ENCODE results near the gene LGR5. TPM values are rescaled to one million over a fixed set of nuclear protein-coding genes. Genes with fewer than 3 reads are reported as not detected.

The LGR5 gene
- total and polyA plus RNA-seq, 9 of the 15 experiments (the other 6 are each of a cell fraction or from before 2014, with no cell fraction given) = not detected

- Histone ChIP-seq H3K4me1 (replicated peaks in 1 of 2; ENCODE audit: control insufficient read depth in 2 of 2, insufficient read depth in 2 of 2, low read length in 2 of 2) (no peaks in the 10 kb centered on the region), H3K9me1 (ENCODE audit: control insufficient read depth, insufficient read depth, low read length) (no peaks in the 10 kb centered on the region), H3K9ac (ENCODE audit: insufficient read depth in 1 of 2, low read depth in 2 of 2, low read length in 2 of 2) (no peak overlapping the region), H4K20me1 (replicated peaks; ENCODE audit: control insufficient read depth, insufficient read depth, low read length) (no peaks in the 10 kb centered on the region), H3K36me3 (ENCODE audit: control insufficient read depth, insufficient read depth, low read length) (no peaks in the 10 kb centered on the region), H3K27ac (ENCODE audit: extremely low read depth, low read depth, low read length) (no peak overlapping the region), H3K79me2 (ENCODE audit: control insufficient read depth, insufficient read depth, low read length) (no peaks in the 10 kb centered on the region), H3K9me3 (replicated peaks; ENCODE audit: control insufficient read depth, insufficient read depth, low read depth, low read length) (no peaks in the 10 kb centered on the region), H3K4me2 (ENCODE audit: insufficient read depth, low read length) (no peak overlapping the region), H3K27me3 (ENCODE audit: control insufficient read depth in 2 of 2, insufficient read depth in 2 of 2, low read length in 2 of 2) (no peaks in the 10 kb centered on the region; a peak in 1 of 5 replicates), H3K4me3 (no peak overlapping the region), H2AFZ (ENCODE audit: low read depth, low read length) (no peak overlapping the region)
- in situ Hi-C loops (cut with MboI) (no loop called here), intact Hi-C loops (cut with micrococcal nuclease) (no loop called here)
- WGBS (ENCODE audit: insufficient coverage, low coverage, missing lambda C conversion rate) = 0% methylated on average over 2 of the region's 2 CpGs
- ChIA-PET CTCF (ENCODE audit: low intra/inter-chr PET ratio) (no interaction called here), POLR2A (no interaction called here)
- FAIRE-seq (no peak), ATAC-seq (no peak), DNase-seq (ENCODE audit: extremely low read depth in 1 of 4, low spot score in 3 of 4) (no peak)
- TF ChIP-seq SRSF3 (IDR thresholded peaks at IDR 0.05; ENCODE audit: insufficient read depth, low read length) (no peak), CBFA2T3 (IDR thresholded peaks at IDR 0.05) (no peak)
- no TSS peak for BruUV-seq (replicated peaks)
Observed at GRCh38 chr12:71420775-71421406, 18.7 kb upstream of the LGR5 start.

GRCh38 chr12:71425568-71426299 is 13.9 kb upstream of the LGR5 start:
- Histone ChIP-seq H3K4me2 (ENCODE audit: insufficient read depth, low read length) (no peak overlapping the region), H3K36me3 (ENCODE audit: control insufficient read depth, insufficient read depth, low read length) (no peaks in the 10 kb centered on the region), H3K27ac (ENCODE audit: extremely low read depth, low read depth, low read length) (no peak overlapping the region), H3K9me3 (replicated peaks; ENCODE audit: control insufficient read depth, insufficient read depth, low read depth, low read length) (no peaks in the 10 kb centered on the region), H2AFZ (ENCODE audit: low read depth, low read length) (no peak overlapping the region), H3K4me3 (no peak overlapping the region), H3K79me2 (ENCODE audit: control insufficient read depth, insufficient read depth, low read length) (no peaks in the 10 kb centered on the region), H4K20me1 (replicated peaks; ENCODE audit: control insufficient read depth, insufficient read depth, low read length) (no peaks in the 10 kb centered on the region), H3K27me3 (ENCODE audit: control insufficient read depth in 2 of 2, insufficient read depth in 2 of 2, low read length in 2 of 2) (no peaks in the 10 kb centered on the region; a peak in 1 of 5 replicates), H3K4me1 (replicated peaks in 1 of 2; ENCODE audit: control insufficient read depth in 2 of 2, insufficient read depth in 2 of 2, low read length in 2 of 2) (no peaks in the 10 kb centered on the region), H3K9me1 (ENCODE audit: control insufficient read depth, insufficient read depth, low read length) (no peaks in the 10 kb centered on the region), H3K9ac (ENCODE audit: insufficient read depth in 1 of 2, low read depth in 2 of 2, low read length in 2 of 2) (no peak overlapping the region)
- no peak for FAIRE-seq
- no TSS peak for BruUV-seq (replicated peaks)
- POLR2A ChIA-PET = no interaction called here
- no peak for ATAC-seq
- no peak for DNase-seq (ENCODE audit: extremely low read depth in 1 of 4, low spot score in 3 of 4)
- 6% methylated on average over 4 of the region's 4 CpGs for WGBS (ENCODE audit: insufficient coverage, low coverage, missing lambda C conversion rate)
- CTCF ChIA-PET (ENCODE audit: low intra/inter-chr PET ratio) = no interaction called here
- intact Hi-C loops (cut with micrococcal nuclease) = no loop called here
- in situ Hi-C loops (cut with MboI) = no loop called here
- TF ChIP-seq E2F6 (IDR thresholded peaks at IDR 0.05; ENCODE audit: borderline replicate concordance in 1 of 2, extremely low read depth in 1 of 2, insufficient read depth in 1 of 2, insufficient read length in 1 of 2, low read depth in 1 of 2, low read length in 1 of 2, poor library complexity in 1 of 2, severe bottlenecking in 1 of 2) (no peak), ZBTB9 (CRISPR knock-in tag; IDR thresholded peaks at IDR 0.05) (no peak), ZNF140 (CRISPR knock-in tag; IDR thresholded peaks at IDR 0.05) (no peak), NFIX (CRISPR knock-in tag; IDR thresholded peaks at IDR 0.05; ENCODE audit: low read depth) (no peak), CEBPB (tag; IDR thresholded peaks at IDR 0.05) (peak; percentile 53), CBX5 (IDR thresholded peaks at IDR 0.05; ENCODE audit: borderline replicate concordance, low read depth) (no peak), HDAC1 (IDR thresholded peaks at IDR 0.05) (no peak), RBBP5 (IDR thresholded peaks at IDR 0.05; ENCODE audit: borderline replicate concordance, insufficient read depth, low read length, poor library complexity, severe bottlenecking) (no peak)

Measured in K562 (cell line).